ENCODE measurements around the gene MLH3.
A peak's percentile ranks its signal among the peaks of the same experiment; 100 is the strongest.

Gene MLH3

DNA sequence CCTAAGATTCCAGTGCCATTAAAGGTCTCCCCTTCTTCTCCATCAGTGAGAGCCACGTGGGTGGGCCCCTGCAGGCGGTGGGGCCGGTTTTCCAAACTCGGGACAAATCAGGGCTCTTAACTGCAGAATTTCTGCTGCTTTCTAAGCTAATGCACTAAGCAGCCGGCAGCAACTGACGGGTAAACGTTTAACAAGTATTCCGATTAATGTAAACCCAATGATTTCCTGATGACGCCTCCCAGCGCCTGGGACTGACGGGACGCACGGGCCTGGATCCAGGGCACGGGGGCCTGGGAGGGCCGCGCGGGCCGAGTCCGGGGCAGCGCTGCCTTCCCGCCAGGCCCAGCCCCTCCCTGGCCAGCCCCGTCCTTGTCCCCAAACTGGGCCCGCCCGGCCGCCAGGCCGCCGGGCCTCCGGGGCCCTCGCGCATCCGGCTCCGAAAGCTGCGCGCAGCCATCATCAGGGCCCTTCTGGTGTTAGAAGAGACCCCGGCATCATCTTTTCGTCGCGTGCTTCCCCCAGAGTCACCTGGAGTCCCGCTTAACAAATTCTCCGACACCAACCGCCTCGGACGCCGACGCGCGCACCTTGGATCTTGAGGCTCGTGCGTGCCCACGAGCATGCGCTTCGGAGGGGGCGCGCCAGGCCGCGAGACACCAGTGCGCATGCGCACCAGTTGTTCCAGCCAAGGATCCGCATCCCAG is at the start of gene MLH3:
Gene MLH3, minus strand, starts transcription at position 616 of the 704 bp plus-strand sequence. CDS start 1,812 bp downstream, outside the sequence.
- TF ChIP-seq RAD21 (IDR thresholded peaks at IDR 0.05; ENCODE audit: low read depth) = no peak
- TF ChIP-seq TAF1 (IDR thresholded peaks at IDR 0.05; ENCODE audit: low read depth) = peak; percentile 56
- no peak for TF ChIP-seq CEBPB (IDR thresholded peaks at IDR 0.05)
- 0 out of 2 replicates have a peak, but pooled peaks have one; percentile 4 for TF ChIP-seq TEAD4 (IDR thresholded peaks at IDR 0.05)
- no peak for TF ChIP-seq EGR1 (IDR thresholded peaks at IDR 0.05)
- TF ChIP-seq, protein P1, sequence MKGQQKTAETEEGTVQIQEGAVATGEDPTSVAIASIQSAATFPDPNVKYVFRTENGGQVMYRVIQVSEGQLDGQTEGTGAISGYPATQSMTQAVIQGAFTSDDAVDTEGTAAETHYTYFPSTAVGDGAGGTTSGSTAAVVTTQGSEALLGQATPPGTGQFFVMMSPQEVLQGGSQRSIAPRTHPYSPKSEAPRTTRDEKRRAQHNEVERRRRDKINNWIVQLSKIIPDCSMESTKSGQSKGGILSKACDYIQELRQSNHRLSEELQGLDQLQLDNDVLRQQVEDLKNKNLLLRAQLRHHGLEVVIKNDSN (IDR thresholded peaks at IDR 0.05) = no peak
- TF ChIP-seq ZBTB7A (IDR thresholded peaks at IDR 0.05; ENCODE audit: low read depth) = no peak
- 0 out of 2 replicates have a peak, but pooled peaks have one; percentile 24 for TF ChIP-seq YY1 (IDR thresholded peaks at IDR 0.05; ENCODE audit: low read depth)
- TF ChIP-seq FOXM1 (IDR thresholded peaks at IDR 0.05; ENCODE audit: borderline replicate concordance, low read depth) = no peak
- no peak for TF ChIP-seq NFIC (IDR thresholded peaks at IDR 0.05)
- TF ChIP-seq EP300 (IDR thresholded peaks at IDR 0.05; ENCODE audit: borderline replicate concordance) = no peak
- TF ChIP-seq CREB1 (IDR thresholded peaks at IDR 0.05; ENCODE audit: low read depth) = no peak
- TF ChIP-seq TCF12 (IDR thresholded peaks at IDR 0.05; ENCODE audit: low read depth) = no peak
- TF ChIP-seq, protein P2, sequence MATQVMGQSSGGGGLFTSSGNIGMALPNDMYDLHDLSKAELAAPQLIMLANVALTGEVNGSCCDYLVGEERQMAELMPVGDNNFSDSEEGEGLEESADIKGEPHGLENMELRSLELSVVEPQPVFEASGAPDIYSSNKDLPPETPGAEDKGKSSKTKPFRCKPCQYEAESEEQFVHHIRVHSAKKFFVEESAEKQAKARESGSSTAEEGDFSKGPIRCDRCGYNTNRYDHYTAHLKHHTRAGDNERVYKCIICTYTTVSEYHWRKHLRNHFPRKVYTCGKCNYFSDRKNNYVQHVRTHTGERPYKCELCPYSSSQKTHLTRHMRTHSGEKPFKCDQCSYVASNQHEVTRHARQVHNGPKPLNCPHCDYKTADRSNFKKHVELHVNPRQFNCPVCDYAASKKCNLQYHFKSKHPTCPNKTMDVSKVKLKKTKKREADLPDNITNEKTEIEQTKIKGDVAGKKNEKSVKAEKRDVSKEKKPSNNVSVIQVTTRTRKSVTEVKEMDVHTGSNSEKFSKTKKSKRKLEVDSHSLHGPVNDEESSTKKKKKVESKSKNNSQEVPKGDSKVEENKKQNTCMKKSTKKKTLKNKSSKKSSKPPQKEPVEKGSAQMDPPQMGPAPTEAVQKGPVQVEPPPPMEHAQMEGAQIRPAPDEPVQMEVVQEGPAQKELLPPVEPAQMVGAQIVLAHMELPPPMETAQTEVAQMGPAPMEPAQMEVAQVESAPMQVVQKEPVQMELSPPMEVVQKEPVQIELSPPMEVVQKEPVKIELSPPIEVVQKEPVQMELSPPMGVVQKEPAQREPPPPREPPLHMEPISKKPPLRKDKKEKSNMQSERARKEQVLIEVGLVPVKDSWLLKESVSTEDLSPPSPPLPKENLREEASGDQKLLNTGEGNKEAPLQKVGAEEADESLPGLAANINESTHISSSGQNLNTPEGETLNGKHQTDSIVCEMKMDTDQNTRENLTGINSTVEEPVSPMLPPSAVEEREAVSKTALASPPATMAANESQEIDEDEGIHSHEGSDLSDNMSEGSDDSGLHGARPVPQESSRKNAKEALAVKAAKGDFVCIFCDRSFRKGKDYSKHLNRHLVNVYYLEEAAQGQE (IDR thresholded peaks at IDR 0.05; ENCODE audit: low read depth) = no peak
- TF ChIP-seq, protein P3, sequence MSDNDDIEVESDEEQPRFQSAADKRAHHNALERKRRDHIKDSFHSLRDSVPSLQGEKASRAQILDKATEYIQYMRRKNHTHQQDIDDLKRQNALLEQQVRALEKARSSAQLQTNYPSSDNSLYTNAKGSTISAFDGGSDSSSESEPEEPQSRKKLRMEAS (IDR thresholded peaks at IDR 0.05) = peak; percentile 94

DNA sequence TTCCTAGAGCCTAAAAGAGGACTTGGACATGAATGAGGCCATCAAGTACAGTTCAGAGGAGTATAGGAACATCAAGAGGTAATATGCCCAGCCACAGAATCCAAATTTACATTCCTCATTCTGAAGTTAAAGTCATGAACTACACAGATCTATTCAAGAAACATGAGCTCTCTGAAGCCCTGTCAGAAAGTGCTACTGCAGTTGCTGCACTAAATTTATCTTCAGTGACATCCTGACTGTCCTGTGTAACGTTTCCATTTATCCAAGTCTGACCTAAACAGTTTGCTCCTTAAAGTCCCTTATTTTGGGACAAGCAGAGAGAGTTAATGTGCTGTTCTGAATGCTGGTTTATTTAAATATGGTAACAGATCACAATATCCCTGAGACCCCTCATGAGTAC is 47.4 kb upstream of the MLH3 start:
- TF ChIP-seq NFIC (IDR thresholded peaks at IDR 0.05) = no peak
- TF ChIP-seq, protein P3 (IDR thresholded peaks at IDR 0.05) = no peak
- TF ChIP-seq TEAD4 (IDR thresholded peaks at IDR 0.05) = no peak
- TF ChIP-seq, protein P1 (IDR thresholded peaks at IDR 0.05) = no peak
- TF ChIP-seq EP300 (IDR thresholded peaks at IDR 0.05; ENCODE audit: borderline replicate concordance) = no peak
- no peak for TF ChIP-seq CREB1 (IDR thresholded peaks at IDR 0.05; ENCODE audit: low read depth)
- TF ChIP-seq, protein P2 (IDR thresholded peaks at IDR 0.05; ENCODE audit: low read depth) = no peak
- no peak for TF ChIP-seq TAF1 (IDR thresholded peaks at IDR 0.05; ENCODE audit: low read depth)
- no peak for TF ChIP-seq ZBTB7A (IDR thresholded peaks at IDR 0.05; ENCODE audit: low read depth)
- no peak for TF ChIP-seq RAD21 (IDR thresholded peaks at IDR 0.05; ENCODE audit: low read depth)
- no peak for TF ChIP-seq CEBPB (IDR thresholded peaks at IDR 0.05)
- no peak for TF ChIP-seq YY1 (IDR thresholded peaks at IDR 0.05; ENCODE audit: low read depth)
- TF ChIP-seq FOXM1 (IDR thresholded peaks at IDR 0.05; ENCODE audit: borderline replicate concordance, low read depth) = no peak
- TF ChIP-seq TCF12 (IDR thresholded peaks at IDR 0.05; ENCODE audit: low read depth) = no peak
- TF ChIP-seq EGR1 (IDR thresholded peaks at IDR 0.05) = no peak

DNA sequence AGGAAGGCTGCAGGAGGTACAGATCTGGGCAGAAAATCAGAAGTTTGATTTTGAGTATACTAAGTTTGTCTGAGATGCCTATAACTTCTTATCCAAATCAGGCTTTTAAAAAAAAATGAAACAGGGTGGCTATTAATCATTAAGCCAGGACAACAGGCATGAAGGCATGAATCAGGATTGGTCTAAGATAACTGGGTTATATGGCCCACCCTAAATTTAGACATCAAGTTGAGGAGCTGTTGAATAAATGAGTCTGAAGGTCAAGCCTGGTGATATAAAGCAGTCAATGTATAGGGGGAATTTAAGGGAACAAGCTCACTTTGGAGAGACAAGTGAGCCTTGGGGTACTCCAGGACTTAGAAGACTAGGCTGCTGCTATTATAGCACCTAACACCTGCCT is 46.9 kb upstream of the MLH3 start:
- TF ChIP-seq, protein P3 (IDR thresholded peaks at IDR 0.05) = no peak
- TF ChIP-seq ZBTB7A (IDR thresholded peaks at IDR 0.05; ENCODE audit: low read depth) = no peak
- no peak for TF ChIP-seq EP300 (IDR thresholded peaks at IDR 0.05; ENCODE audit: borderline replicate concordance)
- TF ChIP-seq CREB1 (IDR thresholded peaks at IDR 0.05; ENCODE audit: low read depth) = no peak
- no peak for TF ChIP-seq NFIC (IDR thresholded peaks at IDR 0.05)
- TF ChIP-seq YY1 (IDR thresholded peaks at IDR 0.05; ENCODE audit: low read depth) = no peak
- no peak for TF ChIP-seq TEAD4 (IDR thresholded peaks at IDR 0.05)
- TF ChIP-seq, protein P1 (IDR thresholded peaks at IDR 0.05) = no peak
- TF ChIP-seq RAD21 (IDR thresholded peaks at IDR 0.05; ENCODE audit: low read depth) = no peak
- TF ChIP-seq FOXM1 (IDR thresholded peaks at IDR 0.05; ENCODE audit: borderline replicate concordance, low read depth) = no peak
- TF ChIP-seq, protein P2 (IDR thresholded peaks at IDR 0.05; ENCODE audit: low read depth) = no peak
- TF ChIP-seq EGR1 (IDR thresholded peaks at IDR 0.05) = no peak

All from Ishikawa (cell line).